ENCODE measurements around the gene UTP25. TPM values are rescaled to one million over a fixed set of nuclear protein-coding genes. Genes with fewer than 3 reads are reported as not detected.

UTP25 gene
- total RNA-seq, 1 donor from 2014 or later, result 17.6 TPM

DNA sequence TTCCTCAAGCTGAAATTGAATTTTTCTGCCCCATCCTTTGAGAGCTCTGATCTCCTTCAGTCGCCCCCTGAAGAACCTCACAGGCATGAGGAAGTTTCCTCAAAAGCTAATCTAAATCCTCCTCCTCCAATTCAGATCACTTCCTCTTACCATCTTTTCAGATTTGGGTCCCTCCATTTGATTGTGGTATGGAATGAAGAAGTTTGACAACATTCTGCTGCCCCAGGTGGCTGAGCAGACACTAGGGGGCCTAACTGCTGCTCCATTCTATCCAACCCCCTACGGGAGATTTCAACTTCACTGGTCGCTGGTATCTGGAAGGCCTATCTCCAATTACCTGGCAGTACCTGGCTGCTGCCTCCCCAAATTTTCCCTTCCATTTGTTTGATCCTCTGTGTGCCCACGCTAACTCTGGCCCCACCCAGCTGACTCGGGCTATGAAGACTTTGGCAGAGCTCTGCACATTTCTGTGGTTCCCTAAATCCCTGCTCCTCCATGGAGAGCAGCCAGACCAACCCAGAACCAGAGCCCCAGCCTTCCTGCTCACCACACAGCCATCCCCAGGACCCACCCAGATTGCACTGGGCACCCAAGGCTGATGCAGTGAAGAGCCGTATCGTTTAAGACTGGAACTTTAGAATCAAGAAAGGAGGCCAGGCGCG is 29.7 kb upstream of the UTP25 start:
- Mint-ChIP-seq H3K4me3 (no peak overlapping the region), H3K36me3 (ENCODE audit: low read depth) (no peaks in the 10 kb centered on the region), H3K27me3 (peaks cover 14% of the 10 kb centered on the region), H3K27ac (no peak overlapping the region), H3K9me3 (peaks cover 7% of the 10 kb centered on the region), H3K4me1 (peaks cover 3% of the 10 kb centered on the region)
- intact Hi-C loops (cut with micrococcal nuclease), result no loop called here
- DNase-seq, result no peak

DNA sequence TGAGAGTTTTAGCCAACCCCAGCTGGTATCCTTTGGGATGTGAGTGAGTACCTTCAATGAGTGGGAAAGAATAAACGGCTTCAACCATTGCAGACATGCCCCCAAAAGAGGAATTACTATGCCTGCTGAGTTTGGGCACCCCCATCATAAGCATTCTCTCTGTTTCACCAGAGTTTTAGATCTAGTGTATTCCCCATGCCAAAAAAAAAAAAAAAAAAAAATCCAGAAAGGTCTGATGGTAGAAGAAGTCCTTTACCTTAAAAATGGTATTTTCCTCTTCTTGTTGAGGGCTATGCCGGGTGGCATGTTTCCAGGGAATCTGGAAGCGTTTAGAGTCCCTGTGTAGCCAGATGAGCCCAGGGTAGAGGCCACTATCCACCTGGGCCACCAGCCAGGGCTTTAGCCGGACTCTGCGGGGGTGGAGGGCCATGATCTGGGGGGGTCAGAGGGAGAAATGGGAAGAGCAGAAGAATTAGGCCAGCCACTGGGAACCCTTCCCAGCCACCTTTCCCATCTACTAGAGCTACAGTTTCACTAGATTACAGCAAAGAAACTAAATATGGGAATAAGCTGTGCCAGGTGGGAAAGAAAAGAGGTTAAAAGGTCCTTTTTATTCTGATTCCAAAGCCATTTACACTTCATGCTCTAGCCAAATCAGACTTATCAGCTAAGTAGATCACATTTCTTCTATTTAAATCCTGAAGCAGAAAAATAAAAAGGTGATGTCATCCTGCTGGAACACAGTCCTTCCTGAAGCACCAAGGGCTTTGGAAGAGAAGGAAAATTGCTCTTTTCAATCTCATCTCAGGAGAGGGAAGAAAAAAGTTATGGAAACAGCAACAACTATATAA is 26.6 kb upstream of the UTP25 start:
- Mint-ChIP-seq H3K36me3 (ENCODE audit: low read depth) (no peaks in the 10 kb centered on the region), H3K27ac (no peak overlapping the region), H3K27me3 (peaks cover 14% of the 10 kb centered on the region), H3K9me3 (no peaks in the 10 kb centered on the region), H3K4me3 (no peak overlapping the region), H3K4me1 (peaks cover 12% of the 10 kb centered on the region)
- no peak for DNase-seq
- intact Hi-C loops (cut with micrococcal nuclease), result no loop called here

DNA sequence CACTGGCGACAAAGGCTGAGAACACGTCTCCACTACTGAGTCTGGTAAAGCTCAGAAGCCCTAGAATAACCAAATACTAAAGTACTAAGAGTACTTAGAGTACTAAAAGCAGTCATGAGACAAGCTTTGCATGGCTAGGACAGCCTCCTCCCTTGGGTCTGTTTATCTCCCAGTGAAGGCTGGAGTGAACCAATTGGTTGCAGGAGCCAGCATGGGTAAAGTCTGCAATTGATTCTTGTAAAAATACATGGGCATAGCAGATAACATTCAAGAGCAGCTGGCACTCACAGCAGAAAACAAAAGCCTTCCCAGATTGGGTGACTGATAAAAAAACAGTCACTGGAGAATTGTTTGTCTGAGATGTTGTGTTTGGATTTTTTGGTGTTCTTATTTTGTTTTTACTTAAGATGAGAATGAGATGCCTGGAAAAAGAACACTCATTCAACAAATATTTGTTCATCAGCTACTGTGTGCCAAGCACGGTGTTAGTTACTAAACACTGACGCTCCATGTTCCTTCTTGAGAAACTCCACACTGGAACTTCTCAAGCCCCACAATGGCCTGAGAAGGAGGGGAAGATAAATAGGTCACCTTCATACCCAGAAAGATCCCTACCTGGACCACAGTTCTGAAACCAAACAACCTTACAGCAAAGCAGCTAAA is 25.5 kb upstream of the UTP25 start:
- DNase-seq, result no peak

GRCh38 chr1:209802780-209803152 is 25.0 kb upstream of the UTP25 start:
- Mint-ChIP-seq H3K4me1 (peaks cover 17% of the 10 kb centered on the region), H3K36me3 (ENCODE audit: low read depth) (no peaks in the 10 kb centered on the region), H3K27me3 (peaks cover 14% of the 10 kb centered on the region), H3K4me3 (no peak overlapping the region), H3K9me3 (no peaks in the 10 kb centered on the region), H3K27ac (no peak overlapping the region)
- DNase-seq, result no peak
- intact Hi-C loops (cut with micrococcal nuclease), result no loop called here

More for the DNA sequence above, 25.5 kb upstream of the UTP25 start:
- Mint-ChIP-seq H3K4me3 (no peak overlapping the region), H3K36me3 (ENCODE audit: low read depth) (no peaks in the 10 kb centered on the region), H3K27ac (no peak overlapping the region), H3K4me1 (peaks cover 13% of the 10 kb centered on the region), H3K9me3 (no peaks in the 10 kb centered on the region), H3K27me3 (peaks cover 14% of the 10 kb centered on the region)
- intact Hi-C loops (cut with micrococcal nuclease), result no loop called here

- Mint-ChIP-seq H3K4me3 (no peak overlapping the region), H3K4me1 (peaks cover 14% of the 10 kb centered on the region)
- no peak for DNase-seq
These were observed 24.2 kb upstream of the UTP25 start for GRCh38 chr1:209803568-209803967.

DNA sequence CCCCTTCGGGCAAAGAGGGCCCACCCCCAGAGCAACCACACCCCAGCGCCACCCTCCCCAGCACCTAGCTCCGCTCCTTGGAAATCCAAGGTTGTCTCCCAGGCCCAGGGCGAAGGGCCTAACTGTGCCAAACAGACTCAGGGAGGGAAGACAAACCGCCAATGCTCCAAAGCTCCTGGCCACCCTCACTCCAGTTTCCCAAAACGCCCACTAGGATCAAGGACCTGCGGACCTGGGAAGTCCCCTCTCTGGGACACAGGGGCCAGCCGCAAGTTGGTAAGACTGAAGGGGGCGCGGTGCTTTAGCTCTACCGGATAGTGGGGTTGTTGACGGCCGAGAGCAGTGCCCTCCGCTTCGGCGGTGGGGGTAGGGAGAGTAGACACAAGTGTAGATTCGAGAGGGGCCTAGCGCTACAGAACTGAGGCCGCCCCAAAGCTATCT is 22.4 kb upstream of the UTP25 start:
- intact Hi-C loops (cut with micrococcal nuclease), result no loop called here
- Mint-ChIP-seq H3K4me3 (no peak overlapping the region), H3K4me1 (peaks cover 14% of the 10 kb centered on the region), H3K27me3 (peaks cover 12% of the 10 kb centered on the region), H3K9me3 (no peaks in the 10 kb centered on the region), H3K27ac (no peak overlapping the region), H3K36me3 (ENCODE audit: low read depth) (no peaks in the 10 kb centered on the region)
- DNase-seq, result no peak

More at GRCh38 chr1:209803568-209803967, 24.2 kb upstream of the UTP25 start:
- no peaks in the 10 kb centered on the region for H3K36me3 Mint-ChIP-seq (ENCODE audit: low read depth)
- H3K9me3 Mint-ChIP-seq, result no peaks in the 10 kb centered on the region
- intact Hi-C loops (cut with micrococcal nuclease), result no loop called here
- H3K27ac Mint-ChIP-seq, result no peak overlapping the region
- peaks cover 14% of the 10 kb centered on the region for H3K27me3 Mint-ChIP-seq

DNA sequence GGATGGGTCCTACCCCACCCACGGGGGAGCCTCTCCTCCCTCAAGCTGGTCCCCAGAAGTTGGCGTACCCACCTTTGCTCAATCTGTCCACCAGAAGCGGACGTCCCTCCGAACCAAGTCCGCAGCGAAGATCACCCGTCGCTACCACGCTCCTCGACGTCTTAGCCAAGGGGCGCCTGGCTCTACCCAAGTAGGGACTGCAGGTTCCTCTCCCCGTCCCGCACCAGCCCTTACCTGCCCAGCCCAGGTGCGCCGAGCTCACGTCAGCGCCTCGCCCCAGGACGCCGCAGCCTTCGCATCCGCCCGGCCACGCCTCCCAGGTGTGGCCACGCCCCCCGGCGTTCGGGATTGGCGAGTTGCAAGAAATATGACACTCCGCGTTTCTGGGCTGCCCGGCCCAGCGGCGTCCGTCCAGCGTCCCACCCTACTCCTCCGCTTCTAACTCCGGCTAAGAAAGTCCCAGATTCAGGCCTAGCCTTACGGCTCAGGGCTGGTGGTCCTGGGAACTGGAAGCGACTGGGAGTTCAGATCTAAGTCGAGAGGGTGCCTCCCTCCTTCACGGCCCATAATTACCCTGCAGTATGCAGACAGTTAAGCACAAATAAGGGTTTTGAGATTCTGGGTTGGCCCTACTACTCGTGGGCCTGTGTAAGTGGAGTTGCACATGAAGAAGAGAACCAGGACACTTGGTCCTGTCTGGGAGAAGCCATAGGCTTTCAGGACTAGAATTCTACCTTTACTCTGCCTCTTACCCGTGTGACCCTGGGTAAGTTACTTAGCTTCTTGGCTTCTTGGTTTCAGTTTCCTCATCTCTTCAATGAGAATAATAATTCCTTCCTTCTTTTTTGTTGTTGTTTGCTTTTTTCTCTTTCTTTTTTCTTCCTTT is 21.7 kb upstream of the UTP25 start, which contains the start of gene IRF6:
IRF6 (minus strand) TSS at position 268 of the 886 bp plus-strand sequence. CDS start 4,729 bp downstream, outside the sequence.
- H3K27me3 Mint-ChIP-seq, result peaks cover 11% of the 10 kb centered on the region
- intact Hi-C loops (cut with micrococcal nuclease), result no loop called here
- peak within 1 kb of the TSS; percentile 66 for H3K4me3 Mint-ChIP-seq
- H3K36me3 Mint-ChIP-seq (ENCODE audit: low read depth), result no peaks in the 10 kb centered on the region
- peak; percentile 71 for DNase-seq
- no peak within 1 kb of the TSS for H3K27ac Mint-ChIP-seq
- no peaks in the 10 kb centered on the region for H3K9me3 Mint-ChIP-seq
- peaks cover 14% of the 10 kb centered on the region for H3K4me1 Mint-ChIP-seq

DNA sequence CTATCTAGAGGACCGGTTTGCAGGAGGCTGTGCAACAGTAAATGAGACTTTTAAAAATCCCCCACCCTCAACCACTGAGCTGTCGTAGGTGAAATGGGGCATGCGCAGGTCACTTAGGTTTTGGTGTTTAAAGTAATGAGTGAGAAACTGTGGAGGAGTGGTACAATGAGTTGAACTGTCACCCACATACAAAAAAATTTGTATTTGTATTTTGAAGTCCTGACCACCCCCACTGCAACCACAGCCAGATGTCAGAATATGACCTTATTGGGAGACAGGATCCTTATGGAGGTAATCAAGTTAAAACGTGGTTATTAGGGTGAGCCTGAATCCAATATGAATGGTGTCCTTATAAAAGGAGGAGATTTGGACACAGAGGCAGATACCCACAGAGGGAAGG is 20.3 kb upstream of the UTP25 start:
- Mint-ChIP-seq H3K4me1 (peaks cover 14% of the 10 kb centered on the region), H3K36me3 (ENCODE audit: low read depth) (no peaks in the 10 kb centered on the region), H3K9me3 (no peaks in the 10 kb centered on the region), H3K27me3 (peaks cover 6% of the 10 kb centered on the region), H3K27ac (no peak overlapping the region), H3K4me3 (no peak overlapping the region)
- DNase-seq, result no peak
- intact Hi-C loops (cut with micrococcal nuclease), result no loop called here

GRCh38 chr1:209808059-209808581 is 19.7 kb upstream of the UTP25 start:
- Mint-ChIP-seq H3K9me3 (no peaks in the 10 kb centered on the region), H3K4me3 (no peak overlapping the region), H3K36me3 (ENCODE audit: low read depth) (no peaks in the 10 kb centered on the region), H3K27me3 (peaks cover 5% of the 10 kb centered on the region), H3K27ac (no peak overlapping the region), H3K4me1 (peaks cover 14% of the 10 kb centered on the region)
- DNase-seq, result no peak
- intact Hi-C loops (cut with micrococcal nuclease), result no loop called here

DNA sequence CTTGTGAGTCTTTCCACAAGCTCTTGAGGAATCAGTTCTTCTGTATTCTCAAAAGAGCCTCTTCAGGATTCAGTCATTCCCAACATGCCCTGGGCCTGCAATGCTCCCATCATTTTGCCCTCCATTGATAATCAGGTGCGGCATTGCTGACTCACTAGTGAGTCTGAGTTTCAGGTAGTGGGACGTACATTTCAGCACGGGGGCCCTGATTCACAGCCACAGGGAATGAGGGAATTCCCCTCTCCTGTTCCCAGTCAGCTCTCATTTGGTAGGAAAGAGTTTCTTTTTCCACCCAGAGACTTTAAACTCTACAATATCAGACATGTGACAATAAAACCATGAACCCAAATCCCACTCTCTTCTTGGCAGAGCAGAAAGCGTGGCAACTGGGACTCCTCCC is 18.2 kb upstream of the UTP25 start:
- H3K4me1 Mint-ChIP-seq, result peaks cover 11% of the 10 kb centered on the region
- H3K9me3 Mint-ChIP-seq, result no peaks in the 10 kb centered on the region
- H3K27me3 Mint-ChIP-seq, result no peaks in the 10 kb centered on the region
- DNase-seq, result no peak
- intact Hi-C loops (cut with micrococcal nuclease), result no loop called here
- no peak overlapping the region for H3K4me3 Mint-ChIP-seq
- no peak overlapping the region for H3K27ac Mint-ChIP-seq
- no peaks in the 10 kb centered on the region for H3K36me3 Mint-ChIP-seq (ENCODE audit: low read depth)

DNA sequence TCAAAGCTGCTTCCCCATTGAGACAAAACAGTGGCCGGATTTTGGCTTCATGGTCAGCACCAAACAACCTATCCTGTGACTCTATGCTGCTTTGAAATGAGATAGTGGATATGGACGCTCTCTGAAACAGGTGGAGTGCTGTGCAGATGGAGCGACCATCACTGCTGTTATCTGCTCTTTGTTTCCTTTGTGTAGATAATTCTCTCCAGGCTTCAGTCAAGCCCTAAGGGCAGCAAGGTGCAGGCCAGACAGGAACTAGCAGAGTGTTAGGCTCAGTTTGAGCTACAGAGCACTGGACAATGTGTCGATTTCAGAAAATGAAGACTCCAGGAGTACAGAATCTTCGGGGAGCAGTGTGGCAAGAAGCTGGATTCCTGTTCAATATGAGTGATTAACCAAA is 17.0 kb upstream of the UTP25 start:
- no peak overlapping the region for H3K27ac Mint-ChIP-seq
- DNase-seq, result no peak
- H3K4me1 Mint-ChIP-seq, result peaks cover 11% of the 10 kb centered on the region
- H3K4me3 Mint-ChIP-seq, result no peak overlapping the region
- no peaks in the 10 kb centered on the region for H3K9me3 Mint-ChIP-seq
- intact Hi-C loops (cut with micrococcal nuclease), result no loop called here
- no peaks in the 10 kb centered on the region for H3K36me3 Mint-ChIP-seq (ENCODE audit: low read depth)
- no peaks in the 10 kb centered on the region for H3K27me3 Mint-ChIP-seq

GRCh38 chr1:209813902-209814301 is 13.9 kb upstream of the UTP25 start:
- H3K36me3 Mint-ChIP-seq (ENCODE audit: low read depth), result no peaks in the 10 kb centered on the region
- no peak for DNase-seq
- no peaks in the 10 kb centered on the region for H3K27me3 Mint-ChIP-seq
- no peak overlapping the region for H3K27ac Mint-ChIP-seq
- H3K4me3 Mint-ChIP-seq, result no peak overlapping the region
- intact Hi-C loops (cut with micrococcal nuclease), result no loop called here
- H3K9me3 Mint-ChIP-seq, result no peaks in the 10 kb centered on the region
- peaks cover 7% of the 10 kb centered on the region for H3K4me1 Mint-ChIP-seq

DNA sequence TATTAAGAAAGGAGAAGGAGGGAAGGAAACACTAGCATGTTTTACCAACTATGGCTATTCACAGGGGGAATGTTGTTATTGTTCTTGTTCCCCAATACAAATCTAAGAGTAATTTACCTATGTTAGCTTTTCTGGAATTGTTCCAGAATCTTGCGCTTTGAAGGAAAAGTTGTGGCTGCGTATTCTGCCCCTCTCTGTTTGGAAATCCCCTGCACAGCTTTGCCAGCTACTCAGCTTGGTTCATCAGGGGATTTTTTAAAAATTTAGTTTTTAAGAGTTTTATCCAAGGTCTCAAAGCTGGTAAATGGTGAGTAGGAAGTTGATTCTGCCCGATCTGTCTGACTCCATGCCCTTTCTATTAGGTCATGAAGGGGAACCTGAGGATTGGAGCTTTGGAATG is 12.3 kb upstream of the UTP25 start:
- no peak overlapping the region for H3K4me3 Mint-ChIP-seq
- peaks cover 6% of the 10 kb centered on the region for H3K27me3 Mint-ChIP-seq
- H3K4me1 Mint-ChIP-seq, result peaks cover 7% of the 10 kb centered on the region
- no peak for DNase-seq
- intact Hi-C loops (cut with micrococcal nuclease), result no loop called here
- no peaks in the 10 kb centered on the region for H3K36me3 Mint-ChIP-seq (ENCODE audit: low read depth)
- H3K9me3 Mint-ChIP-seq, result no peaks in the 10 kb centered on the region
- H3K27ac Mint-ChIP-seq, result no peak overlapping the region

Measured in activated CD4-positive, alpha-beta T cell treated with anti-CD3 and anti-CD28 coated beads, Interleukin-2, amount 10 ng/mL, durations not matched to agents 24 days and 14 days (primary cell).